GM12865 (cell line): Measurements from ENCODE around the gene NOXO1.
A peak's percentile ranks its signal among the peaks of the same experiment; 100 is the strongest.
"Not testable (repeated sequence)": the region's sequence is repeated elsewhere in the genome, so short reads cannot be mapped to it uniquely, and the experiment has no call there.

Experiments
- DNase-seq: peaks from one replicate; pipeline ENCODE4 v3.0.0; 2010; ENCODE audit warnings: low read depth
- H3K4me3 ChIP-seq: 2 replicates; pipeline ENCODE4 v1.5.1; 2011; ENCODE audit warnings: mild to moderate bottlenecking, low read depth, low read length, control low read depth
- CTCF ChIP-seq: IDR thresholded peaks from 2 replicates; pipeline ENCODE4 v1.5.1; 2011; ENCODE audit warnings: low read length, control low read depth, low read depth, inconsistent platforms; ENCODE audit not compliant: insufficient read depth; ENCODE audit errors: missing control alignments

NOXO1 gene

GRCh38 chr16:2019921-2020831, 38.9 kb upstream of the NOXO1 start:
- TF ChIP-seq CTCF: no peak
- no peak for DNase-seq
- H3K4me3 ChIP-seq: no peak overlapping the region

GRCh38 chr16:2019518-2019920, 38.2 kb upstream of the NOXO1 start, which contains the start of gene NPW:
Gene NPW (plus strand): TSS chr16:2019785.
- DNase-seq: no peak
- no peak for TF ChIP-seq CTCF
- H3K4me3 ChIP-seq: no peak within 1 kb of the TSS

- peak; percentile 40 for TF ChIP-seq CTCF
- DNase-seq: no peak
- H3K4me3 ChIP-seq: no peak overlapping the region
These were observed 35.2 kb upstream of the NOXO1 start for GRCh38 chr16:2016407-2016922.

GRCh38 chr16:2015947-2016208, 34.6 kb upstream of the NOXO1 start:
- TF ChIP-seq CTCF: no peak
- no peak for DNase-seq
- no peak overlapping the region for H3K4me3 ChIP-seq

GRCh38 chr16:2015117-2015946, 34.1 kb upstream of the NOXO1 start:
- no peak for TF ChIP-seq CTCF

GRCh38 chr16:2013527-2013926, 32.3 kb upstream of the NOXO1 start:
- no peak overlapping the region for H3K4me3 ChIP-seq
- DNase-seq: no peak
- TF ChIP-seq CTCF: no peak

More at GRCh38 chr16:2015117-2015946, 34.1 kb upstream of the NOXO1 start:
- no peak overlapping the region for H3K4me3 ChIP-seq
- DNase-seq: no peak

- DNase-seq, H3K4me3 ChIP-seq: not testable (repeated sequence)
These were observed 30.5 kb upstream of the NOXO1 start for GRCh38 chr16:2011726-2012125.
